HepG2 (cell line): ENCODE results near the gene PPP2R1B. TPM values are rescaled to one million over a fixed set of nuclear protein-coding genes. Genes with fewer than 3 reads are reported as not detected.

Source experiments
- EP300 ChIP-seq, 3 experiments: sonication (generic) in 1 of 3; formaldehyde crosslinking in 1 of 3; IDR thresholded peaks; 2 replicates each; pipeline versions ENCODE4 v1.5.1 to v1.6.1; 2011 to 2020; ENCODE audit warnings: low read depth in 2 of 3, low read length in 2 of 3, borderline replicate concordance in 1 of 3, improper control_type of control experiment in 1 of 3, mild to moderate bottlenecking in 1 of 3, missing genetic modification reagents in 1 of 3, moderate library complexity in 1 of 3
- FOXA3 ChIP-seq: IDR thresholded peaks from 2 replicates; pipeline ENCODE4 v1.6.1; 2016; ENCODE audit warnings: missing genetic modification reagents, missing compliant biosample characterization
- GATAD2A ChIP-seq: IDR thresholded peaks from 2 replicates; pipeline ENCODE4 v1.6.1; 2016
- NR2F1 ChIP-seq, 2 experiments: fragments of 450-650 bp in 1 of 2; formaldehyde crosslinking in 1 of 2; IDR thresholded peaks; 2 replicates each; pipeline versions ENCODE4 v1.5.0 to v1.6.1; 2016 to 2020; ENCODE audit warnings: mild to moderate bottlenecking in 1 of 2, missing compliant biosample characterization in 1 of 2, missing genetic modification reagents in 1 of 2, moderate library complexity in 1 of 2
- NR2F6 ChIP-seq, 2 experiments: IDR thresholded peaks; 2 replicates each; pipeline ENCODE4 v1.6.1; 2016; ENCODE audit warnings: antibody characterized with exemption in 1 of 2, mild to moderate bottlenecking in 1 of 2
- RBFOX2 ChIP-seq: fragments of 200-400 bp; formaldehyde crosslinking; IDR thresholded peaks from 2 replicates; pipeline ENCODE4 v1.6.1; 2017; ENCODE audit warnings: low read depth, mild to moderate bottlenecking, low read length
- RXRB ChIP-seq: IDR thresholded peaks from 2 replicates; pipeline ENCODE4 v1.6.1; 2016; ENCODE audit warnings: borderline replicate concordance, missing genetic modification reagents, missing compliant biosample characterization
- SALL1 ChIP-seq: sonication (generic); formaldehyde crosslinking; IDR thresholded peaks from 2 replicates; pipeline ENCODE4 v1.8.0; 2022; ENCODE audit warnings: mild to moderate bottlenecking, missing genetic modification reagents
- ZFP36L1 ChIP-seq: sonication (generic); formaldehyde crosslinking; IDR thresholded peaks from 2 replicates; pipeline ENCODE4 v1.8.0; 2022; ENCODE audit warnings: mild to moderate bottlenecking, missing genetic modification reagents, moderate library complexity
- ZMYM4 ChIP-seq: sonication (generic); formaldehyde crosslinking; IDR thresholded peaks from 2 replicates; pipeline ENCODE4 v1.8.1; 2023; ENCODE audit warnings: mild to moderate bottlenecking, missing genetic modification reagents
- polyA plus RNA-seq, 8 experiments: library from polyadenylated mRNA; depleted of rRNA in 3 of 8; stranded (reverse) in 7 of 8; unstranded in 1 of 8; fragments of >200 nt; fragmentation: Illumina TruSeq in 4 of 8; extraction: Trizol in 4 of 8; gene quantifications; 2 replicates each; pipeline versions ENCODE4 v1.2.1 to v1.2.3, GENCODE V29; 2011 to 2016; ENCODE audit warnings: low read depth in 4 of 8, missing spikeins in 1 of 8, mixed read lengths in 1 of 8; ENCODE audit not compliant: insufficient read depth in 1 of 8
- total RNA-seq, 5 experiments: library from RNA; depleted of rRNA; stranded (reverse); fragments of >200 nt; fragmentation: Illumina TruSeq; extraction: Trizol; gene quantifications; 2 replicates each; pipeline ENCODE4 v1.2.3, GENCODE V29; 2016; ENCODE audit warnings: low read depth in 1 of 5
- TF ChIP-seq, protein P1 (sequence below): IDR thresholded peaks from 2 replicates; pipeline ENCODE4 v1.6.1; 2016; ENCODE audit warnings: mild to moderate bottlenecking
- TF ChIP-seq, protein P2 (sequence below): IDR thresholded peaks from 2 replicates; pipeline ENCODE4 v1.6.1; 2016; ENCODE audit warnings: low read depth, borderline replicate concordance
- TF ChIP-seq, protein P3 (sequence below): sonication (generic); formaldehyde crosslinking; IDR thresholded peaks from 2 replicates; pipeline ENCODE4 v1.5.1; 2020; ENCODE audit warnings: mild to moderate bottlenecking, missing genetic modification reagents, moderate library complexity
- TF ChIP-seq, protein P4 (sequence below): sonication (generic); formaldehyde crosslinking; IDR thresholded peaks from 2 replicates; pipeline ENCODE4 v1.4.0; 2020; ENCODE audit warnings: missing genetic modification reagents

Gene PPP2R1B
- total and polyA plus RNA-seq, 2 of the 13 experiments (the other 11 are each of a cell fraction or from before 2014, with no cell fraction given): 22.1 to 56.8 TPM

DNA sequence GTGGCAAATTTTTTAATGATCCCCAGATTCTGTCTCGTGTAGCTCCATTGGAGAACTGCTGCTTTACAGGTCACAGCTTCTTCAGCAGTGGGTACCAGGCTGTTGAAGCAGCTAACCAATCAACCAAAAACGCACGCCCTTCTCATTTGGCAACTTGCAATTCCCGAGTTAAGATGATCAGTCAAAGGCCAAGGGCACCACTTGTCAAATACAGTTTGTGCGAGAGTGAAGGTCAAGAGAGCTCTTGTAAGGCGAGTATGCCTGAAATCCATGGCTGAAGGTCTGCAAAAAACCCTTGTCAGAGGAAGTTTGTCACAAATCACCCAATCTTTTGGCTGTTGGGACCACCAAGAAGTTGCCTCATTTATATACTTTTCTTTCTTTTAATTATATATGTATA is 12.9 kb upstream of the PPP2R1B start (continued):
- TF ChIP-seq, protein P1, sequence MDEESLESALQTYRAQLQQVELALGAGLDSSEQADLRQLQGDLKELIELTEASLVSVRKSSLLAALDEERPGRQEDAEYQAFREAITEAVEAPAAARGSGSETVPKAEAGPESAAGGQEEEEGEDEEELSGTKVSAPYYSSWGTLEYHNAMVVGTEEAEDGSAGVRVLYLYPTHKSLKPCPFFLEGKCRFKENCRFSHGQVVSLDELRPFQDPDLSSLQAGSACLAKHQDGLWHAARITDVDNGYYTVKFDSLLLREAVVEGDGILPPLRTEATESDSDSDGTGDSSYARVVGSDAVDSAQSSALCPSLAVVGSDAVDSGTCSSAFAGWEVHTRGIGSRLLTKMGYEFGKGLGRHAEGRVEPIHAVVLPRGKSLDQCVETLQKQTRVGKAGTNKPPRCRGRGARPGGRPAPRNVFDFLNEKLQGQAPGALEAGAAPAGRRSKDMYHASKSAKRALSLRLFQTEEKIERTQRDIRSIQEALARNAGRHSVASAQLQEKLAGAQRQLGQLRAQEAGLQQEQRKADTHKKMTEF (CRISPR knock-in tag): no peak
- TF ChIP-seq, protein P2, sequence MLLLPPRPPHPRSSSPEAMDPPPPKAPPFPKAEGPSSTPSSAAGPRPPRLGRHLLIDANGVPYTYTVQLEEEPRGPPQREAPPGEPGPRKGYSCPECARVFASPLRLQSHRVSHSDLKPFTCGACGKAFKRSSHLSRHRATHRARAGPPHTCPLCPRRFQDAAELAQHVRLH (CRISPR knock-in tag): 0 out of 2 replicates have a peak, but pooled peaks have one; percentile 30
- no peak for TF ChIP-seq FOXA3 (CRISPR knock-in tag)
- 0 out of 4 replicates have a peak, but pooled peaks of 1 of the 2 experiments have one; percentile 27 for TF ChIP-seq EP300 (IDR thresholded peaks at IDR 0.05; ENCODE audit: low read depth in 2 of 2, low read length in 2 of 2)
- no peak for TF ChIP-seq EP300 (CRISPR knock-in tag; IDR thresholded peaks at IDR 0.05; ENCODE audit: borderline replicate concordance)
- TF ChIP-seq RXRB (CRISPR knock-in tag): 0 out of 2 replicates have a peak, but pooled peaks have one; percentile 27
- 0 out of 2 replicates have a peak, but pooled peaks have one; percentile 40 for TF ChIP-seq ZMYM4 (CRISPR knock-in tag)
- no peak for TF ChIP-seq ZFP36L1
- peak; percentile 34; the same call in 1 of the 2 replicates for TF ChIP-seq SALL1 (CRISPR knock-in tag)
- TF ChIP-seq RBFOX2: no peak
- TF ChIP-seq GATAD2A (CRISPR knock-in tag): peak; percentile 36; the same call in 1 of the 2 replicates
- TF ChIP-seq NR2F1 (CRISPR knock-in tag; IDR thresholded peaks at IDR 0.05): 0 out of 4 replicates have a peak, but pooled peaks of 1 of the 2 experiments have one; percentile 24
- TF ChIP-seq, protein P3, sequence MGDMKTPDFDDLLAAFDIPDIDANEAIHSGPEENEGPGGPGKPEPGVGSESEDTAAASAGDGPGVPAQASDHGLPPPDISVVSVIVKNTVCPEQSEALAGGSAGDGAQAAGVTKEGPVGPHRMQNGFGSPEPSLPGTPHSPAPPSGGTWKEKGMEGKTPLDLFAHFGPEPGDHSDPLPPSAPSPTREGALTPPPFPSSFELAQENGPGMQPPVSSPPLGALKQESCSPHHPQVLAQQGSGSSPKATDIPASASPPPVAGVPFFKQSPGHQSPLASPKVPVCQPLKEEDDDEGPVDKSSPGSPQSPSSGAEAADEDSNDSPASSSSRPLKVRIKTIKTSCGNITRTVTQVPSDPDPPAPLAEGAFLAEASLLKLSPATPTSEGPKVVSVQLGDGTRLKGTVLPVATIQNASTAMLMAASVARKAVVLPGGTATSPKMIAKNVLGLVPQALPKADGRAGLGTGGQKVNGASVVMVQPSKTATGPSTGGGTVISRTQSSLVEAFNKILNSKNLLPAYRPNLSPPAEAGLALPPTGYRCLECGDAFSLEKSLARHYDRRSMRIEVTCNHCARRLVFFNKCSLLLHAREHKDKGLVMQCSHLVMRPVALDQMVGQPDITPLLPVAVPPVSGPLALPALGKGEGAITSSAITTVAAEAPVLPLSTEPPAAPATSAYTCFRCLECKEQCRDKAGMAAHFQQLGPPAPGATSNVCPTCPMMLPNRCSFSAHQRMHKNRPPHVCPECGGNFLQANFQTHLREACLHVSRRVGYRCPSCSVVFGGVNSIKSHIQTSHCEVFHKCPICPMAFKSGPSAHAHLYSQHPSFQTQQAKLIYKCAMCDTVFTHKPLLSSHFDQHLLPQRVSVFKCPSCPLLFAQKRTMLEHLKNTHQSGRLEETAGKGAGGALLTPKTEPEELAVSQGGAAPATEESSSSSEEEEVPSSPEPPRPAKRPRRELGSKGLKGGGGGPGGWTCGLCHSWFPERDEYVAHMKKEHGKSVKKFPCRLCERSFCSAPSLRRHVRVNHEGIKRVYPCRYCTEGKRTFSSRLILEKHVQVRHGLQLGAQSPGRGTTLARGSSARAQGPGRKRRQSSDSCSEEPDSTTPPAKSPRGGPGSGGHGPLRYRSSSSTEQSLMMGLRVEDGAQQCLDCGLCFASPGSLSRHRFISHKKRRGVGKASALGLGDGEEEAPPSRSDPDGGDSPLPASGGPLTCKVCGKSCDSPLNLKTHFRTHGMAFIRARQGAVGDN (CRISPR knock-in tag): peak; percentile 7
- TF ChIP-seq, protein P4, sequence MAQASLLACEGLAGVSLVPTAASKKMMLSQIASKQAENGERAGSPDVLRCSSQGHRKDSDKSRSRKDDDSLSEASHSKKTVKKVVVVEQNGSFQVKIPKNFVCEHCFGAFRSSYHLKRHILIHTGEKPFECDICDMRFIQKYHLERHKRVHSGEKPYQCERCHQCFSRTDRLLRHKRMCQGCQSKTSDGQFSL (CRISPR knock-in tag): no peak
- TF ChIP-seq NR2F6 (IDR thresholded peaks at IDR 0.05): no peak
- peak; percentile 58; the same call in 1 of the 2 replicates for TF ChIP-seq NR2F6 (CRISPR knock-in tag; IDR thresholded peaks at IDR 0.05)
